ENCODE results near the gene USP44. TPM values are rescaled to one million over a fixed set of nuclear protein-coding genes. Genes with fewer than 3 reads are reported as not detected.

USP44 gene
- total and polyA plus RNA-seq, 2 donors (not counting 3 experiments of a cell fraction or from before 2014, with no cell fraction given), result 0.91 to 3.1 TPM

DNA sequence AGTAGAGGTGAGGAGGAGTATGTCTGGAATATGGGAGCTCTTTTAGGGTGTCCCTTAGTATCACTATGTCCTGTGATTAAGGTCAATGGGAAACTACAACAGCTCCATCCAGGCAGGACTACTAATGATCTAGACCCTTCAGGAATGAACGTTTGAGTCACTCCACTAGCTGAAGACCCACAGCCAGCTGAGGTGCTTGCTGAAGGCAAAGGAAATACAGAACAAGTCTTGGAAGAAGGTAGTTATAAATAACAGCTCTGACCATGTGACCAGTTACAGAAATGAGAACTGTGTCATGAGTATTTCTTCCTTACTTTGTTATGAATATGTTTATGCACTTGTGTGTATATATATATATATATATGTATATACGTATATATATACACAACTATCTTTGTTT is 40.5 kb upstream of the USP44 start:
- H3K36me3 ChIP-seq (ENCODE audit: control insufficient read depth in 2 of 2, extremely low read depth in 1 of 2, insufficient read depth in 2 of 2, low read length in 2 of 2), result no peaks in the 10 kb centered on the region
- H4K20me1 ChIP-seq (replicated peaks; ENCODE audit: control insufficient read depth, extremely low read depth, insufficient read depth, low read length), result no peaks in the 10 kb centered on the region
- no peaks in the 10 kb centered on the region for H3K9me1 ChIP-seq (replicated peaks; ENCODE audit: control insufficient read depth, extremely low read depth, insufficient read depth, low read length)
- ChIA-PET CTCF (no interaction called here), POLR2A (no interaction called here)
- intact Hi-C loops (cut with micrococcal nuclease), result no loop called here
- FAIRE-seq (peak; percentile 73), DNase-seq (ENCODE audit: low read depth, low spot score) (no peak)
- H3K27ac ChIP-seq (ENCODE audit: insufficient read depth, low read depth, low read length), result no peak overlapping the region
- BruUV-seq (replicated peaks), result no TSS peak
- H3K4me2 ChIP-seq (ENCODE audit: insufficient read depth, low read length), result no peak overlapping the region
- H3K27me3 ChIP-seq (ENCODE audit: control insufficient read depth in 2 of 2, insufficient read depth in 2 of 2, low read length in 2 of 2), result no peaks in the 10 kb centered on the region
- H3K9me3 ChIP-seq (replicated peaks; ENCODE audit: control insufficient read depth, insufficient read depth, low read length), result no peaks in the 10 kb centered on the region
- dilution Hi-C loops (cut with MboI; ENCODE audit: extremely low pct_ligation_motif_present, low sequenced_read_pairs), result no loop called here
- H3K79me2 ChIP-seq (ENCODE audit: control insufficient read depth, insufficient read depth, low read length), result no peaks in the 10 kb centered on the region
- TF ChIP-seq GATA2 (IDR thresholded peaks at IDR 0.05; ENCODE audit: insufficient read depth, insufficient read length, low read depth, low read length), result no peak
- TF ChIP-seq JUN (IDR thresholded peaks at IDR 0.05; ENCODE audit: borderline replicate concordance, insufficient read depth, insufficient read length, low read depth), result no peak
- TF ChIP-seq FOS (IDR thresholded peaks at IDR 0.05; ENCODE audit: borderline replicate concordance, insufficient read depth, low read length), result no peak
- TF ChIP-seq MYC (IDR thresholded peaks at IDR 0.05; ENCODE audit: low read depth, low read length), result no peak
- TF ChIP-seq POLR2A (IDR thresholded peaks at IDR 0.05; ENCODE audit: low read depth, low read length), result no peak
- TF ChIP-seq, protein P1, sequence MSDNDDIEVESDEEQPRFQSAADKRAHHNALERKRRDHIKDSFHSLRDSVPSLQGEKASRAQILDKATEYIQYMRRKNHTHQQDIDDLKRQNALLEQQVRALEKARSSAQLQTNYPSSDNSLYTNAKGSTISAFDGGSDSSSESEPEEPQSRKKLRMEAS (IDR thresholded peaks at IDR 0.05; ENCODE audit: insufficient read depth, insufficient read length), result no peak
- TF ChIP-seq, protein P2, sequence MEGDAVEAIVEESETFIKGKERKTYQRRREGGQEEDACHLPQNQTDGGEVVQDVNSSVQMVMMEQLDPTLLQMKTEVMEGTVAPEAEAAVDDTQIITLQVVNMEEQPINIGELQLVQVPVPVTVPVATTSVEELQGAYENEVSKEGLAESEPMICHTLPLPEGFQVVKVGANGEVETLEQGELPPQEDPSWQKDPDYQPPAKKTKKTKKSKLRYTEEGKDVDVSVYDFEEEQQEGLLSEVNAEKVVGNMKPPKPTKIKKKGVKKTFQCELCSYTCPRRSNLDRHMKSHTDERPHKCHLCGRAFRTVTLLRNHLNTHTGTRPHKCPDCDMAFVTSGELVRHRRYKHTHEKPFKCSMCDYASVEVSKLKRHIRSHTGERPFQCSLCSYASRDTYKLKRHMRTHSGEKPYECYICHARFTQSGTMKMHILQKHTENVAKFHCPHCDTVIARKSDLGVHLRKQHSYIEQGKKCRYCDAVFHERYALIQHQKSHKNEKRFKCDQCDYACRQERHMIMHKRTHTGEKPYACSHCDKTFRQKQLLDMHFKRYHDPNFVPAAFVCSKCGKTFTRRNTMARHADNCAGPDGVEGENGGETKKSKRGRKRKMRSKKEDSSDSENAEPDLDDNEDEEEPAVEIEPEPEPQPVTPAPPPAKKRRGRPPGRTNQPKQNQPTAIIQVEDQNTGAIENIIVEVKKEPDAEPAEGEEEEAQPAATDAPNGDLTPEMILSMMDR (IDR thresholded peaks at IDR 0.05; ENCODE audit: extremely low read depth in 1 of 2, insufficient read depth in 1 of 2, low read depth in 1 of 2, low read length in 2 of 2), result no peak
- H3K4me3 ChIP-seq (replicated peaks in 1 of 3; ENCODE audit: insufficient read depth in 1 of 3, low read depth in 1 of 3, low read length in 3 of 3), result no peak overlapping the region
- no peaks in the 10 kb centered on the region for H3K4me1 ChIP-seq (ENCODE audit: control insufficient read depth, extremely low read depth, insufficient read depth, low read length)
- no peak overlapping the region for H3K9ac ChIP-seq (replicated peaks; ENCODE audit: extremely low read depth, insufficient read depth, low read length)
- H2AFZ ChIP-seq (ENCODE audit: low read depth, low read length), result no peak overlapping the region

Measured in endothelial cell of umbilical vein (primary cell).